NCI-H226 (cell line): ENCODE results near the gene PROX2.

Source experiments
- DNase-seq: peaks from one replicate; pipeline ENCODE4 v3.0.0-alpha.2; 2015

Gene PROX2

GRCh38 chr14:74841230-74842207 is 34.4 kb downstream of the PROX2 start:
- no peak for DNase-seq

GRCh38 chr14:74840603-74841030 is 35.3 kb downstream of the PROX2 start:
- no peak for DNase-seq

GRCh38 chr14:74838166-74838565 is 37.8 kb downstream of the PROX2 start:
- no peak for DNase-seq

- DNase-seq = no peak
Measured at GRCh38 chr14:74836251-74836960, 39.5 kb downstream of the PROX2 start.

- no peak for DNase-seq
Measured at GRCh38 chr14:74835645-74836250, 40.2 kb downstream of the PROX2 start.

GRCh38 chr14:74834692-74835392 is 41.1 kb downstream of the PROX2 start:
- DNase-seq = no peak

- DNase-seq = no peak
Measured at GRCh38 chr14:74832849-74833248, 43.1 kb downstream of the PROX2 start.

GRCh38 chr14:74829251-74829650 is 46.7 kb downstream of the PROX2 start:
- DNase-seq = no peak

GRCh38 chr14:74826574-74826973 is 49.4 kb downstream of the PROX2 start:
- no peak for DNase-seq
